GM06990 (cell line): ENCODE data around the gene ASH1L.
A peak's percentile ranks its signal among the peaks of the same experiment; 100 is the strongest.
"Not testable (repeated sequence)": the region's sequence is repeated elsewhere in the genome, so short reads cannot be mapped to it uniquely, and the experiment has no call there.

Experiments used
- DNase-seq: peaks from one replicate; pipeline ENCODE4 v3.0.0-alpha.2; 2011; ENCODE audit not compliant: insufficient read length; ENCODE audit errors: extremely low read depth
- H3K27me3 ChIP-seq: replicated peaks from 2 replicates; pipeline ENCODE4 v1.6.0; 2011; ENCODE audit warnings: low read length; ENCODE audit not compliant: control insufficient read depth, insufficient read depth
- H3K36me3 ChIP-seq: 2 replicates; pipeline ENCODE4 v1.5.1; 2011; ENCODE audit warnings: low read length; ENCODE audit not compliant: control insufficient read depth, insufficient read depth
- H3K4me3 ChIP-seq: replicated peaks from 2 replicates; pipeline ENCODE4 v1.5.1; 2011; ENCODE audit warnings: low read depth, mild to moderate bottlenecking, control low read depth, low read length
- CTCF ChIP-seq: IDR thresholded peaks from 2 replicates; pipeline ENCODE4 v1.5.1; 2011; ENCODE audit warnings: low read length, control low read depth, mild to moderate bottlenecking, inconsistent platforms; ENCODE audit not compliant: insufficient read depth, poor library complexity, severe bottlenecking

ASH1L gene

DNA sequence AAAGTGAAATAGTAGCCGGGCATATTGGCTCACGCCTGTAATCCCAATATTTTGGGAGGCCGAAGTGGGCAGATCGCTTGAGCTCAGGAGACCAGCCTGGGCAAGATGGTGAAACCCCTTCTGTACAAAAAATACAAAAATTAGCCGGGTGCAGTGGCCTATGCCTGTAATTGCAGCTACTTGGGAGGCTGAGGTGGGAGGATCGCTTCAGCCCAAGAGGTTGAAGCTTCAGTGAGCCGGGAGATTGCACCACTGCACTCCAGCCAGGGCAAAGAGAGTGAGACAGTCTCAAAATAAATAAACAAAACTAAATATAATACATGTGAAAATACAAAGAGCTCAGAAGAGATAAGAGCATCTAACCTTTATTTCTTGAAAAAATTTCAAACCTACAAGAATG is 45.1 kb upstream of the ASH1L start:
- no peak overlapping the region for H3K4me3 ChIP-seq
- DNase-seq, result no peak

DNA sequence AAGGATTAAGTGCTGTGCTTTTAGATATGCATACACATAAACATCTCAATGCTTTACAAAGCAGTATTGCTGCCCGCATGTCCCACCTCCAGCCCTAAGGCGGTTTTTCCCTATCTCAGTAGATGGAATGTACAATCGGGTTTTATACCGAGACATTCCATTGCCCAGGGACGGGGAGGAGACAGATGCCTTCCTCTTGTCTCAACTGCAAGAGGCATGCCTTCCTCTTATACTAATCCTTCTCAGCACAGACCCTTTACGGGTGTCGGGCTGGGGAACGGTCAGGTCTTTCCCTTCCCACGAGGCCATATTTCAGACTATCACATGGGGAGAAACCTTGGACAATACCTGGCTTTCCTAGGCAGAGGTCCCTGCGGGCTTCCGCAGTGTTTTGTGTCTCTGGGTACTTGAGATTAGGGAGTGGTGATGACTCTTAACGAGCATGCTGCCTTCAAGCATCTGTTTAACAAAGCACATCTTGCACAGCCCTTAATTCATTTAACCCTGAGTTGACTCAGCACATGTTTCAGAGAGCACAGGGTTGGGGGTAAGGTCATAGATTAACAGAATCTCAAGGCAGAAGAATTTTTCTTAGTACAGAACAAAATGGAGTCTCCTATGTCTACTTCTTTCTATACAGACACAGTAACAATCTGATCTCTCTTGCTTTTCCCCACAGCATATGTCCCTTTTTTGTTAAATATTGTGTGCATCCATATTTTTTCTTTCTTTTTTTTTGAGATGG is 37.4 kb upstream of the ASH1L start:
- H3K27me3 ChIP-seq, H3K4me3 ChIP-seq, DNase-seq, H3K36me3 ChIP-seq: not testable (repeated sequence)

More for the DNA sequence above, 45.1 kb upstream of the ASH1L start:
- Histone ChIP-seq H3K27me3 (no peaks in the 10 kb centered on the region), H3K36me3 (no peaks in the 10 kb centered on the region; the same call in 1 of the 2 replicates)
- no peak for TF ChIP-seq CTCF

DNA sequence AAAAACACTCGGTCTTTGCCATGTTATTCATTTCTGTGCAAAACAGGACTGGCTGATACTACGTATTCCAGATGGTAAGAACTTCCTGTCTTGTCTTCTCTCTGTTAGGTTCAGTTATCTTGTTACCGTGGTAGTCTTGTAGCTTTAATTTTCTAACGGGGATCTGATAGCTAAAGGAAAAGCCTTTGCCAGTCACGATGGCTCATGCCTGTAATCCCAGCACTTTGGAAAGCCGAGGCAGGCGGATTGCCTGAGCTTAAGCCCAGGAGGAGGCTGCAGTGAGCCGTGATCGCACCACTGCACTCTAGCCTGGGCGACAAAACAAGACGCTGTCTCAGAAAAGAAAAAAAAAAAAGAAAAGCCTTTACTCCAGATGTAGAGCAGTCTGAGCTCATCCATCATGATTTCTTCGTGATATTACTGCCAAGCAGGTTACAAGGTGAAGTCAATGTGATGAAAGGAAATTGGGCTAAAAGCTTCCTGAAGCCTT is 36.3 kb upstream of the ASH1L start:
- no peaks in the 10 kb centered on the region for H3K27me3 ChIP-seq
- DNase-seq, result no peak
- H3K4me3 ChIP-seq, result no peak overlapping the region
- TF ChIP-seq CTCF, result no peak
- no peaks in the 10 kb centered on the region for H3K36me3 ChIP-seq

DNA sequence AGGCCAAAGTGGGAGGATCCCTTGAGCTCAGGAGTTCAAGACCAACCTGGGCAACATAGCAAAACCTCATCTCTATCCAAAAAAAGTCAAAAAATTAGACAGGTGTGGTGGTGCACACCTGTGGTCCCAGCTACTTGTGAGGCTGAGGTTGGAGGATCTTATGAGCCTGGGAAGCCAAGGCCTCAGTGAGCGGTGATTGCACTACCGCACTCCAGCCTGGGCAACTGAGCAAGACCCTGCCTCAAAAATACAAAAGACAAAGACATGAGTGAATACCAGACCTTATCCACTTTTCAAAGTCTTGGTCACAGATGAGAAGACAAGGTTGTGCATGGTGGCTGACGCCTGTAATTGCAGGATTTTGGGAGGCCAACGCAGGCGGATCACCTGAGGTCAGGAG is 34.3 kb upstream of the ASH1L start:
- H3K4me3 ChIP-seq, result no peak overlapping the region
- no peak for TF ChIP-seq CTCF
- no peak for DNase-seq
- no peaks in the 10 kb centered on the region for H3K36me3 ChIP-seq
- H3K27me3 ChIP-seq, result no peaks in the 10 kb centered on the region

- H3K27me3 ChIP-seq, H3K4me3 ChIP-seq, H3K36me3 ChIP-seq, DNase-seq: not testable (repeated sequence)
These were observed 33.4 kb upstream of the ASH1L start for GRCh38 chr1:155595877-155596474.

DNA sequence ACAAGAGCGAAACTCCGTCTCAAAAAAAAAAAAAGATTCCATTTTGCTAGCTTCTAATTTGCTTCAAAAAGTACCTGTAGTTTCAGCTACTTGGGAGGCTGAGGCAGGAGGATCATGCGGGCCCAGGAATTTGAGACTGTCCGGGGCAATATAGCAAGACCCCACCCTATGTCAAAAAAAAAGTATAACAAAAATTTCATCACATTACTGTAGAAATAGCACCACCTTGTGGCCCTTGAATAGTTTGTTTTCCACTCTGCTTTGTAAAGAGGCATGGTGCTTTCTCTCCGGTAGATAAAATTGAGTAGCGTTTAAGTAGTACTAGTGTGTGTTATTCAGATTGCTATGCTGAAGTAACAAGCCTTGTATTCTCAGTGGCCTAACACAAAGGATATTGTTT is 29.2 kb upstream of the ASH1L start:
- peak; percentile 31 for TF ChIP-seq CTCF
- no peak for DNase-seq

GRCh38 chr1:155590516-155591247 is 28.1 kb upstream of the ASH1L start:
- not testable (repeated sequence) for H3K4me3 ChIP-seq, H3K36me3 ChIP-seq, DNase-seq, H3K27me3 ChIP-seq

More for the DNA sequence above, 29.2 kb upstream of the ASH1L start:
- Histone ChIP-seq H3K27me3 (no peaks in the 10 kb centered on the region), H3K4me3 (no peak overlapping the region), H3K36me3 (peaks cover 2% of the 10 kb centered on the region)

GRCh38 chr1:155589282-155589681 is 26.7 kb upstream of the ASH1L start:
- not testable (repeated sequence) for H3K36me3 ChIP-seq, DNase-seq, H3K27me3 ChIP-seq, H3K4me3 ChIP-seq

DNA sequence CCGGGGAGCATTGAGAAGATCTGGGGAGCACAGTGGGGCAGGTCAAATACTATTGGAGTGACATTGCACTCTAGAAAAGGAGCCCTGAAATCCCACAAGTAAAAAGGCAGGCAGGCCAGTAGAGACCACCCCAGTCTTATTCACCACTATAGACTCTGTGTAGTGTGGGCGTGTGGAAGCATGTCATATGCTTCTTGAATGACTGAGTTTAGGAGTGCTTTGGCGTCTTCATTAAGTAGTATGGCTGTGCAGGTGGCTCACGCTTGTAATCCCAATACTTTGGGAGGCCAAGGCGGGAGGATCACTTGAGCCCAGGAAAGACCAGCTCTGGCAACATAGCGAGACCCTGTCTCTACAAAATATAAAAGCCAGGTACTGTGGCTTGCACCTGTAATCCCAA is 21.2 kb upstream of the ASH1L start:
- DNase-seq, H3K36me3 ChIP-seq, H3K27me3 ChIP-seq, H3K4me3 ChIP-seq: not testable (repeated sequence)
